GM23248 (cell line): ENCODE data around the gene ELP5. TPM values are rescaled to one million over a fixed set of nuclear protein-coding genes. Genes with fewer than 3 reads are reported as not detected.
"Not testable (repeated sequence)": the region's sequence is repeated elsewhere in the genome, so short reads cannot be mapped to it uniquely, and the experiment has no call there.

Experiments
- DNase-seq: peaks from one replicate; pipeline ENCODE4 v3.0.0-alpha.2; 2015
- H2AFZ ChIP-seq: fragments of 200-600 bp; sonication (generic); 2 replicates; pipeline ENCODE4 v1.6.1; 2016; ENCODE audit warnings: antibody characterized with exemption
- H3F3A ChIP-seq: fragments of 200-600 bp; sonication (generic); 2 replicates; pipeline ENCODE4 v1.6.1; 2016; ENCODE audit warnings: mild to moderate bottlenecking, antibody characterized with exemption, mixed run types; ENCODE audit not compliant: insufficient read depth
- H3K27ac ChIP-seq: fragments of 200-600 bp; sonication (generic); 2 replicates; pipeline ENCODE4 v1.5.1; 2016; ENCODE audit warnings: mild to moderate bottlenecking
- H3K27me3 ChIP-seq: fragments of 200-600 bp; sonication (generic); replicated peaks from 2 replicates; pipeline ENCODE4 v1.6.1; 2016; ENCODE audit warnings: mild to moderate bottlenecking; ENCODE audit not compliant: insufficient read depth
- H3K36me3 ChIP-seq: fragments of 200-600 bp; sonication (generic); 2 replicates; pipeline ENCODE4 v1.6.1; 2016; ENCODE audit warnings: low read depth, mild to moderate bottlenecking
- H3K4me1 ChIP-seq: fragments of 200-600 bp; sonication (generic); 2 replicates; pipeline ENCODE4 v1.6.1; 2016; ENCODE audit warnings: mild to moderate bottlenecking; ENCODE audit not compliant: insufficient read depth
- H3K4me2 ChIP-seq: fragments of 200-600 bp; sonication (generic); one replicate; pipeline ENCODE4 v1.6.1; 2016; ENCODE audit warnings: mild to moderate bottlenecking; ENCODE audit not compliant: unreplicated experiment
- H3K4me3 ChIP-seq: fragments of 200-600 bp; sonication (generic); 2 replicates; pipeline ENCODE4 v1.5.1; 2016; ENCODE audit warnings: mild to moderate bottlenecking
- H3K79me2 ChIP-seq: fragments of 200-600 bp; sonication (generic); 2 replicates; pipeline ENCODE4 v1.6.1; 2016; ENCODE audit warnings: mild to moderate bottlenecking; ENCODE audit not compliant: insufficient read depth
- H3K9ac ChIP-seq: fragments of 200-600 bp; sonication (generic); 2 replicates; pipeline ENCODE4 v1.6.1; 2016; ENCODE audit warnings: mild to moderate bottlenecking
- H3K9me2 ChIP-seq: fragments of 200-600 bp; sonication (generic); 2 replicates; pipeline ENCODE4 v1.6.1; 2016; ENCODE audit warnings: mixed run types, mild to moderate bottlenecking, moderate library complexity; ENCODE audit not compliant: insufficient read depth
- H3K9me3 ChIP-seq: fragments of 200-600 bp; sonication (generic); one replicate; pipeline ENCODE4 v1.6.1; 2017; ENCODE audit warnings: low read depth
- H4K20me1 ChIP-seq: fragments of 200-600 bp; sonication (generic); 2 replicates; pipeline ENCODE4 v1.6.0; 2016; ENCODE audit not compliant: insufficient read depth
- EZH2 ChIP-seq: fragments of 200-600 bp; sonication (generic); IDR thresholded peaks from 2 replicates; pipeline ENCODE4 v1.6.1; 2018; ENCODE audit warnings: antibody characterized with exemption, mild to moderate bottlenecking; ENCODE audit not compliant: insufficient read depth, poor library complexity, severe bottlenecking
- EZH2phosphoT487 ChIP-seq: fragments of 200-600 bp; sonication (generic); IDR thresholded peaks from 2 replicates; pipeline ENCODE4 v1.6.1; 2018; ENCODE audit warnings: antibody characterized with exemption, moderate library complexity, mild to moderate bottlenecking, low read depth; ENCODE audit not compliant: insufficient read depth
- WGBS, 2 experiments: methylation state at CpG; one replicate each; pipeline ENCODE4 v1.1.6; 2015 to 2017; ENCODE audit warnings: low lambda C conversion rate in 2 of 2, low coverage in 1 of 2; ENCODE audit errors: missing lambda C conversion rate in 2 of 2; 5-methylcytosine and 5-hydroxymethylcytosine counted together
- in situ Hi-C: fragments of 300-500 bp; cut with MboI; formaldehyde crosslinking; loops from 2 replicates; pipeline ENCODE4 v1.15.0; 2020
- polyA plus RNA-seq: library from polyadenylated mRNA; unstranded; fragments of >200 nt; fragmentation: Nextera tagmentation; extraction: Ambion mirVana; gene quantifications from 2 replicates; pipeline ENCODE4 v1.2.1, GENCODE V29; 2016
- total RNA-seq: library from RNA; depleted of rRNA; stranded (reverse); fragments of >200 nt; shearing (Covaris generic); gene quantifications from 2 replicates; pipeline ENCODE4 v1.2.3, GENCODE V29; 2014

Gene ELP5
- total and polyA plus RNA-seq, 2 experiments from 2014 or later: 32.9 to 34.8 TPM

DNA sequence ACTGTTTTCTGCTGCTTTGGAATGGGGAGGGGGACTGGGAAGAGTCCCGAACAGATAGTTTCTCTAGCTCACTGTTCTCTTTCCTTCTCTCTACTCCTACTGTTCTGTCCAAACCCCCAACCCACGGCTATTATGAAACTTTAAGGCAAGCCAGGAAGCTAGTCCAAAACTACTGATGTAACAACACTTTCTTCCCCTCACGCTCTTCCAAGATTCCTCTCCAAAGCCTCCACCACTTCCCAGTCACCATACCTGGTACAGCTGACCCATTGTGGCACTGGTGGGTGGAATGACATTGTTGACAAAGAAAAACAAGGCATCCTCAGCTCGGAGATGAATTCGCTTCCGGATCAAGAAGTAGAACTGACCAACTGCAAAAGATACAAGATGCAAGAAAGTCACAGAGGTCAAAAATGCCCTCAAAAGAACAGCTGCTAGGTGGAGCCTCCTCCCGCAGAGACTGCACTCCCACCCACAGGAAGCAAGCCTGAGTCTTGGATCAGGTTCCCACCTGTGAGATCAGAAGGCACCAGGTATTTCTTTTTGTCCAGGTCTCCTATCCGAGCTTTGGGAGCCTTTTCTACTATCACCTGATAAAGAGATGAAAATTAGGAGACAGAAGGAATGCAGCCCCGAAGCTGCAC is 10.8 kb upstream of the ELP5 start:
- H3K9ac ChIP-seq: peak overlapping the region; percentile 99
- H4K20me1 ChIP-seq: no peaks in the 10 kb centered on the region
- no peak for TF ChIP-seq EZH2phosphoT487
- TF ChIP-seq EZH2: no peak
- H3K79me2 ChIP-seq: peaks cover 69% of the 10 kb centered on the region
- peak overlapping the region; percentile 100 for H3K4me2 ChIP-seq
- in situ Hi-C loops: no loop called here
- peaks cover 19% of the 10 kb centered on the region for H3K4me1 ChIP-seq
- no peaks in the 10 kb centered on the region for H3K9me2 ChIP-seq
- H3K4me3 ChIP-seq: peak overlapping the region; percentile 97
- 16 to 22% methylated on average over 9 of the region's 9 CpGs for WGBS, 2 experiments
- peak overlapping the region; percentile 99 for H3K27ac ChIP-seq
- no peaks in the 10 kb centered on the region for H3K27me3 ChIP-seq
- H3F3A ChIP-seq: peaks cover 47% of the 10 kb centered on the region
- DNase-seq: peak; percentile 45
- no peaks in the 10 kb centered on the region for H3K9me3 ChIP-seq
- peaks cover 23% of the 10 kb centered on the region for H3K36me3 ChIP-seq
- no peak overlapping the region for H2AFZ ChIP-seq

DNA sequence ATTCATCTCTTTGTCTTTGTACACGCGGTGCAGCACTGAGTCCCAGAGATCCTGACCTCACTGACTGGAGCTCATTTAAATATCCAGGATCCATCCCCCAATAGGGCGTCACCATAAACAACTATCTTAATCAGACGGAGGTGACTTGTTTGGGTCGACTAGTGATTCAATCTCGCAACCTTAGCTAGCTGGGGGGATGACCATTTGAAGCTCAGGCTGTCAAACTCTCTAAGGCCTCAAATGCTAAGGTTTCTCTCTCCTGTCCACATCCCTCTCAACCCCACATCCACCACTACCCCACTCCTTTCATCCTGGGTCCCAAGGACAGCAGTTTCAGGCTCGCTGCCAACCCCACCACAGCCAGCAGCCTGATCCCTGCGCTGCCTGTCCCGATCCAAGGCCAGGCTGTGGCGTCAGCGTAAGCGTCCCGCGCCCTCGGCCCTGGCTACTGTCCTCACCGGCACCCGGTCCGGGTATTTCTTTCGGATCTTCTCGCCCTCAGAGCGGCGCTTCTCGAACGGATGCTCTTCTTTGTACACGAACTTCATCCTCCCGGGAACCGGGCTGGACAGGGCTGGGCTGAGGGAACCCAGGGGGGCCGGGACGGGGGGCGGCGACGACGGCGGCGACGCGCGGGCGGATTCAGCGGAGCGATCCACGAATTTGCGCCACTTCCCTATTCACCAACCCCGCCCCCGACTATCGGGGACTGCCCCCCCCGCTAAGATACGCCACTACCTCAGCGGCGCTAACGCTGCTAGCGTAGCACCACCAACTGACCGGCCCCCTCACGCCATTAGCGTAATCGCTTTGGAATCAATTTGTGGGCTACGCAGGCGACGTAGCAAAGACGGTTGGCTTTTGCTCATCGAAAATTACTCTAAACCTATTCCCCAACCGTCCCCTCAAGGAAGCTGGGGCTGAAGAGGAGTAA is 10.0 kb upstream of the ELP5 start, which contains the start of gene GABARAP:
GABARAP (minus strand) TSS at position 667 of the 934 bp plus-strand sequence; CDS start at position 548, 119 bp downstream.
- Histone ChIP-seq H3K4me1 (peaks cover 19% of the 10 kb centered on the region), H3K27ac (peak within 1 kb of the TSS; percentile 99), H2AFZ (peak within 1 kb of the TSS; percentile 82), H3K9me3 (no peaks in the 10 kb centered on the region), H3K9ac (peak within 1 kb of the TSS; percentile 99), H4K20me1 (no peaks in the 10 kb centered on the region), H3K36me3 (peaks cover 23% of the 10 kb centered on the region), H3K4me2 (peak within 1 kb of the TSS; percentile 100), H3K79me2 (peaks cover 69% of the 10 kb centered on the region), H3K4me3 (peak within 1 kb of the TSS; percentile 97), H3K27me3 (no peaks in the 10 kb centered on the region), H3K9me2 (no peaks in the 10 kb centered on the region), H3F3A (peaks cover 41% of the 10 kb centered on the region)
- WGBS, 2 experiments: 1% methylated on average over 43 to 62 of the region's 62 CpGs
- in situ Hi-C loops: no loop called here
- TF ChIP-seq EZH2phosphoT487 (no peak), EZH2 (no peak)
- peak; percentile 96 for DNase-seq

DNA sequence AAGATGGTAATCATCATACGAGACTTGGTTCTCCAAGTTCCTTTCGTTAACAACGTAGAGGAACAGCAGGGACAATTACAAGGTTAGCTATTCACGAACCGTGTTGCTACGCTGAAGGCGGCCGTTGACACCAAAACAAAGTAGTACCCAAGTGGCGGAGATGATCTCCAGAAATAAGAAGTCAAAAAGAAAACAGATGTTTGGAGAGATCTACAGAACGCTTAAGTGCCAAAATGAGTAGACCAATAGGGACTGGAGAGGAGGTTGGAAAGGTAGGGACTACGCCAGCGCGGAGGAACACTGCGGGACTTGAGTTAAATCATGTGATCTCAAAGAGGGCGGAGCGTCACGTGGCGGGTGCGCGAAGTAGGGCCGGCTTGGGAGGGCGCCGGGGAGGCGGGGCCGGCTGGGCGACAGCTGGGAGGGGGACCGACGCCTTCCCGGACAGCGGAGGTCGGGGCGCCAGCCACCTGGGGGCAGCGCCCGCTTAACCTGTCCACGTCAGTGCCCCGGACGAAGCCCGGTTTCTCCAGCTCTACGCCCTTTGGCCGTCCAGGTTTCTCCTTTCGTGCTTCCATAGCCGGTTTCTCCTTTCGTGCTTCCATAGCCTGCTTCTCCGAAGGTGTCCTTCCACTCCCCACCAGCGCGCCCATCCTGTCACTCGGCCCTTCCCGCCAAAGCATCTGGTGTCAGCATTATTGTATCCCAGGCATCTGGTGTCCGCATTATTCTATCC is 9.1 kb upstream of the ELP5 start:
- TF ChIP-seq EZH2: no peak
- TF ChIP-seq EZH2phosphoT487: no peak
- Histone ChIP-seq H3F3A (peaks cover 38% of the 10 kb centered on the region), H3K4me2 (peak overlapping the region; percentile 100), H3K36me3 (peaks cover 23% of the 10 kb centered on the region), H3K9ac (peak overlapping the region; percentile 99), H3K27me3 (no peaks in the 10 kb centered on the region), H3K4me1 (peaks cover 19% of the 10 kb centered on the region), H2AFZ (peak overlapping the region; percentile 82), H3K9me3 (no peaks in the 10 kb centered on the region), H3K79me2 (peaks cover 69% of the 10 kb centered on the region), H3K4me3 (peak overlapping the region; percentile 97), H3K27ac (peak overlapping the region; percentile 99), H3K9me2 (no peaks in the 10 kb centered on the region), H4K20me1 (no peaks in the 10 kb centered on the region)
- in situ Hi-C loops: no loop called here
- 1 to 2% methylated on average over 37 to 38 of the region's 49 CpGs for WGBS, 2 experiments
- DNase-seq: peak; percentile 97

- DNase-seq: no peak
- WGBS, 2 experiments: 19 to 36% methylated on average over 2 of the region's 2 CpGs
- in situ Hi-C loops: no loop called here
These were observed 8.6 kb upstream of the ELP5 start for GRCh38 chr17:7243453-7243729.

GRCh38 chr17:7243838-7244237 is 8.2 kb upstream of the ELP5 start:
- in situ Hi-C loops, DNase-seq, H4K20me1 ChIP-seq, H3K9me2 ChIP-seq, H2AFZ ChIP-seq, H3K4me3 ChIP-seq, H3K4me2 ChIP-seq, H3K27me3 ChIP-seq, H3K9me3 ChIP-seq: not testable (repeated sequence)
- Histone ChIP-seq H3F3A (peaks cover 38% of the 10 kb centered on the region), H3K79me2 (peaks cover 75% of the 10 kb centered on the region), H3K4me1 (peaks cover 19% of the 10 kb centered on the region), H3K9ac (peak overlapping the region; percentile 99; the same call in 1 of the 2 replicates), H3K36me3 (peaks cover 23% of the 10 kb centered on the region), H3K27ac (peak overlapping the region; percentile 99)
- WGBS, 2 experiments: 59 to 65% methylated on average over 10 of the region's 10 CpGs

More at GRCh38 chr17:7243453-7243729, 8.6 kb upstream of the ELP5 start:
- Histone ChIP-seq H3K4me3 (peak overlapping the region; percentile 97), H3K9me3 (no peaks in the 10 kb centered on the region), H3K36me3 (peaks cover 23% of the 10 kb centered on the region), H4K20me1 (no peaks in the 10 kb centered on the region), H3K9ac (peak overlapping the region; percentile 99), H3K4me1 (peaks cover 19% of the 10 kb centered on the region), H3K27me3 (no peaks in the 10 kb centered on the region), H3K27ac (peak overlapping the region; percentile 99), H3K79me2 (peaks cover 74% of the 10 kb centered on the region), H3K9me2 (no peaks in the 10 kb centered on the region), H3F3A (peaks cover 38% of the 10 kb centered on the region), H3K4me2 (peak overlapping the region; percentile 100), H2AFZ (peak overlapping the region; percentile 82)
- TF ChIP-seq EZH2: no peak
- TF ChIP-seq EZH2phosphoT487: no peak
